ENCODE results near the gene PHAF1. TPM values are rescaled to one million over a fixed set of nuclear protein-coding genes. Genes with fewer than 3 reads are reported as not detected.

Gene PHAF1
- total RNA-seq, 1 donor from 2014 or later, result 27.1 TPM

DNA sequence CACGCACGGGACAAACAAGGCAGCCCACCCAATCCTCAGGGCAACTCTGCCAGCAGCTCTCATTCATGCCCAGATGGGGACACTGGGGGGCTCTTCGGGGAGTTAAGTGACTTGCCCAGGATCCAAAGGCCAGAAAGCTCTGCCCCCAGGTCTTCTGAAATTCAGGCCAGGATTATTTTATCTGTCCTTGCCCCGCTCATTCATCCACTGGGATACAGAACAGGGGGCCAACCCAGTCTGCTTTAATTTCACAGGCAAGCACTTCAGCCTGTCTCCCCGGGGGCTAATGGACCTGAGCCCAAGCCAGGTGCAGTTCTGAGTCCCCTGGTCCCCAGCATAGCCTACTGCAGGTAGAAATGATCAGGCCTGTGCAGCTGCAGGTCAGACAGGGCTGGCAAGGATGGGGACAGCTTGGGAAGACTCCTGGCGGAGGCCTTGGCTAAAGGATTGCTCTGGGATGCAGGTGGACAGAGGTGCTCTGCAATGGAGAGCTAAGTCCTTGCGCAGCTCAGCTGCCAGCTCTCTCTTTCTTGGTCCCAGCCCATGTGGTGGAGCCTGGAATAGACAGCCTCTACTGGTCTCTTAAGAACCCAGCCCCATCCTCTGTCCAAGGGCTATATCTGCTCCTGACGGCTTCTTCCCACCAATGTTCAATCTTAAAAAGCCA, 41.8 kb downstream of the PHAF1 start:
- Mint-ChIP-seq H3K36me3 (ENCODE audit: unreplicated experiment) (peaks cover 9% of the 10 kb centered on the region), H3K4me1 (ENCODE audit: low read depth, unreplicated experiment) (peaks cover 3% of the 10 kb centered on the region), H3K27ac (ENCODE audit: unreplicated experiment) (no peak overlapping the region), H3K9me3 (ENCODE audit: unreplicated experiment) (peaks cover 3% of the 10 kb centered on the region), H3K27me3 (ENCODE audit: unreplicated experiment) (peaks cover 29% of the 10 kb centered on the region), H3K4me3 (ENCODE audit: unreplicated experiment) (peak overlapping the region; percentile 67)
- no peak for TF ChIP-seq CTCF (IDR thresholded peaks at IDR 0.05; ENCODE audit: partially characterized antibody, unreplicated experiment)
- no peak for DNase-seq

- peaks cover 5% of the 10 kb centered on the region for H3K4me1 Mint-ChIP-seq (ENCODE audit: low read depth, unreplicated experiment)
- H3K36me3 Mint-ChIP-seq (ENCODE audit: unreplicated experiment), result peaks cover 4% of the 10 kb centered on the region
- no peak for TF ChIP-seq CTCF (IDR thresholded peaks at IDR 0.05; ENCODE audit: partially characterized antibody, unreplicated experiment)
- H3K9me3 Mint-ChIP-seq (ENCODE audit: unreplicated experiment), result peaks cover 4% of the 10 kb centered on the region
- peak; percentile 44 for DNase-seq
- no peak overlapping the region for H3K27ac Mint-ChIP-seq (ENCODE audit: unreplicated experiment)
- H3K27me3 Mint-ChIP-seq (ENCODE audit: unreplicated experiment), result peaks cover 38% of the 10 kb centered on the region
- peak overlapping the region; percentile 82 for H3K4me3 Mint-ChIP-seq (ENCODE audit: unreplicated experiment)
These were observed 45.0 kb downstream of the PHAF1 start for GRCh38 chr16:67154578-67155294.

- Mint-ChIP-seq H3K4me1 (ENCODE audit: low read depth, unreplicated experiment) (peaks cover 5% of the 10 kb centered on the region), H3K4me3 (ENCODE audit: unreplicated experiment) (peak overlapping the region; percentile 82), H3K36me3 (ENCODE audit: unreplicated experiment) (peaks cover 4% of the 10 kb centered on the region), H3K27me3 (ENCODE audit: unreplicated experiment) (peaks cover 42% of the 10 kb centered on the region), H3K27ac (ENCODE audit: unreplicated experiment) (no peak overlapping the region), H3K9me3 (ENCODE audit: unreplicated experiment) (peaks cover 4% of the 10 kb centered on the region)
- TF ChIP-seq CTCF (IDR thresholded peaks at IDR 0.05; ENCODE audit: partially characterized antibody, unreplicated experiment), result peak; percentile 98
- peak; percentile 92 for DNase-seq
These were observed 45.8 kb downstream of the PHAF1 start for GRCh38 chr16:67155295-67156142.

GRCh38 chr16:67156143-67156844, 46.6 kb downstream of the PHAF1 start:
- H3K27me3 Mint-ChIP-seq (ENCODE audit: unreplicated experiment), result peaks cover 43% of the 10 kb centered on the region
- peak overlapping the region; percentile 42 for H3K4me3 Mint-ChIP-seq (ENCODE audit: unreplicated experiment)

More at GRCh38 chr16:67156143-67156844, 46.6 kb downstream of the PHAF1 start:
- Mint-ChIP-seq H3K4me1 (ENCODE audit: low read depth, unreplicated experiment) (peaks cover 3% of the 10 kb centered on the region), H3K27ac (ENCODE audit: unreplicated experiment) (no peak overlapping the region), H3K36me3 (ENCODE audit: unreplicated experiment) (peaks cover 4% of the 10 kb centered on the region), H3K9me3 (ENCODE audit: unreplicated experiment) (peaks cover 4% of the 10 kb centered on the region)
- DNase-seq, result no peak
- TF ChIP-seq CTCF (IDR thresholded peaks at IDR 0.05; ENCODE audit: partially characterized antibody, unreplicated experiment), result no peak
